LNCaP clone FGC (cell line): ENCODE results near the gene CTSZ.
A peak's percentile ranks its signal among the peaks of the same experiment; 100 is the strongest.
"Not testable (repeated sequence)": the region's sequence is repeated elsewhere in the genome, so short reads cannot be mapped to it uniquely, and the experiment has no call there.

Source experiments
- DNase-seq: peaks from one replicate; pipeline ENCODE4 v3.0.0-alpha.2; 2011; ENCODE audit warnings: low read depth
- H3K4me3 ChIP-seq: 2 replicates; pipeline ENCODE4 v1.5.1; 2011; ENCODE audit warnings: mild to moderate bottlenecking, low read depth, low read length, control low read depth
- TF ChIP-seq, protein P1 (sequence below): IDR thresholded peaks from 2 replicates; pipeline ENCODE4 v1.5.1; 2012; ENCODE audit warnings: mild to moderate bottlenecking; ENCODE audit not compliant: control insufficient read depth, insufficient read depth; ENCODE audit errors: extremely low read depth

CTSZ gene

DNA sequence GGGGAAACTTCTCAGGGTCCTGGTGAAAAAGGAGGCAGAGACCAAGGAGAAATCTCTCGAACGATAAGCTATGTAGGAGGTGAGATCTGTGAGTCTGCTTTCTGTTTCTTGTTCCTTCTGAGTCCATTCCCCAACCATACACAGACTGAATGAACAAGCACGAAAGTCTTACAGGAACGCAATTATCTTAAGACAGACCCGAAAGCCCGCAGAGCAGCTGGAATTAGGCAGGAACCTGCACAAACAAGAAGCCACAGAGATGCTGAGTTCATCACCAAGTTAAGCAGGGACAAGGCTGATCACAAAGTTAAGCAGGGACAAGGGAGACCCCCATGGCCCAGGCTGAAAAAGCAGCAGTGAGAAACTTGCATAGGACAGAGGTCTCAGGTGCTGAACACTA lies 47.4 kb downstream of the CTSZ start:
- TF ChIP-seq, protein P1, sequence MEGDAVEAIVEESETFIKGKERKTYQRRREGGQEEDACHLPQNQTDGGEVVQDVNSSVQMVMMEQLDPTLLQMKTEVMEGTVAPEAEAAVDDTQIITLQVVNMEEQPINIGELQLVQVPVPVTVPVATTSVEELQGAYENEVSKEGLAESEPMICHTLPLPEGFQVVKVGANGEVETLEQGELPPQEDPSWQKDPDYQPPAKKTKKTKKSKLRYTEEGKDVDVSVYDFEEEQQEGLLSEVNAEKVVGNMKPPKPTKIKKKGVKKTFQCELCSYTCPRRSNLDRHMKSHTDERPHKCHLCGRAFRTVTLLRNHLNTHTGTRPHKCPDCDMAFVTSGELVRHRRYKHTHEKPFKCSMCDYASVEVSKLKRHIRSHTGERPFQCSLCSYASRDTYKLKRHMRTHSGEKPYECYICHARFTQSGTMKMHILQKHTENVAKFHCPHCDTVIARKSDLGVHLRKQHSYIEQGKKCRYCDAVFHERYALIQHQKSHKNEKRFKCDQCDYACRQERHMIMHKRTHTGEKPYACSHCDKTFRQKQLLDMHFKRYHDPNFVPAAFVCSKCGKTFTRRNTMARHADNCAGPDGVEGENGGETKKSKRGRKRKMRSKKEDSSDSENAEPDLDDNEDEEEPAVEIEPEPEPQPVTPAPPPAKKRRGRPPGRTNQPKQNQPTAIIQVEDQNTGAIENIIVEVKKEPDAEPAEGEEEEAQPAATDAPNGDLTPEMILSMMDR = no peak
- no peak for DNase-seq
- no peak overlapping the region for H3K4me3 ChIP-seq

DNA sequence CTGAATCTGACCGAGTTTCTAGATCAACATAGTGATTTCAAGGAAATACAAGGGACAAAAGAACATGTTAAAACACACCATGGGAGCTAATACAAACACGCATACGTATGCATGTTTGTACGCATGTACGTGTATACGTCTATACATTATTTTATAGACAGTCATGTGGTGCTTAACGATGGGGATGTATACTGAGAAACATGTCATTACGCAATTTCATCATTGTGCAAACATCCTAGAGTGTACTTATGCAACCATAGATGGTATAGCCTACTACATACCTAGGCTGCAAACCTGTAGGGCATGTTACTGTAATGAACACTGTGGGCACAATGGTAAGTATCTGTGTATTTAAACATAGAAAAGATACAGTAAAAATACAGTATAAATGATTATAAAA lies 51.0 kb downstream of the CTSZ start:
- no peak overlapping the region for H3K4me3 ChIP-seq
- peak; percentile 8 for DNase-seq
- TF ChIP-seq, protein P1 = no peak

DNA sequence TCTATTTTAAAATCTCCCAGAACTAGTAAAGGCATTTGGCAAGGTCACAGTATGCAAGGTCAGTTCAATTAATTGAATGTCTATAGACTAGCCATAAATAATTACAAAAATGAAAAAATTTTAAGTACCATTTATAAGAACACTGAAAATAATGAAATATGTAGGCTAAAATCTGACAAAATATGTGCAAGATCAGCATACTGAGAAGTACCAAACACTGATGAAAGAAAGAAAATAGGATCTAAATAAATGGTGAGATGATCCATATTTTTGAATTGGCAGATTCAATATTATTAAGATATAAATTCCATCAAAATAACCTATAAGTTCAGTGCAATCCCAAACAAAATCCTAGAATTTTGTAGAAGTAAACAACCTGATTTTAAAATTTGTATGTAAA lies 54.0 kb downstream of the CTSZ start:
- DNase-seq = no peak
- TF ChIP-seq, protein P1 = no peak

DNA sequence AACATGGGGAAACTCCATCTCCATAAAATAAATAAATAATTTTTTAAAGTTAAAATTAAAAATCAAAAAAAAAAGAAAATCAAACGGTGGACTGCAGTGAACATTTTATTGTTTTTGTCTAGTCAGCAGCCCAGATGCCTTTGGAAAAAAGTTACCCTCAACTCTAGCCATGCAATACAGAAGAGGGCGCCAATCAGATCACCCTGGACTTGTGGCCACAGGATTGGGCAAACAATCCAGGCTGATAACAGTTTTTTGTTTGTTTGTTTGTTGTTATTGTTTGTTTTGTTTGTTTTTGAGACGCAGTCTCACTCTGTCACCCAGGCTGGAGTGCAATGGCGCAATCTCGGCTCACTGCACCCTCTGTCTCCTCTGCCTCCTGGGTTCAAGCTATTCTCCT lies 56.5 kb downstream of the CTSZ start:
- no peak for DNase-seq
- H3K4me3 ChIP-seq = no peak overlapping the region
- TF ChIP-seq, protein P1 = no peak

More for the DNA sequence above, 54.0 kb downstream of the CTSZ start:
- no peak overlapping the region for H3K4me3 ChIP-seq

DNA sequence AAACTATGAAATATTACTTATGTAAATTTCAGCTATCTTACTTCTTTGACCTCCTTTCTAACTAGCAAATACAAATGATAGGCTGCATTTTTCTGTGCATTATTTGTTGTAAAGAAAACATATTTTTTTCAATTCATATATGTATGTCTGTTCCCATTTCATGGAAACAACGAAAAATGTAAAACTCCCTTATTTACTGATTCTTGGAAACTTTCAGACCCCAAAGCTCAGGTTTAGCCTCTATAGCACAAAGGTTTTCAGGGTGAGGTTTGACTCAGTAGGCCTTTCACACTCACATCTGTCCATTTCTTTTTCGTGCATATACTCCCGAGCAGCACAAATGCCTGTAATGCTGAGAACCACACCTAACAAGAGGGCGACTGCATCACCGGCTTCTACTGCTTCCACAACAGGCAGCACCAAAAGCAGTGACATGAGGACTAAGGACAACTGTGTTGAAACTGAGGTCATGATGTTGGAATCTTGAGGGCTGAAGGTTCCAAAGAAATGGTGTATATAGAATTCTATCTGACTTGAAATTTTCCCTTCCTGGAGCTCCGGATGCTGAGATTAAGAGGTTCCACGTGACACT lies 59.2 kb downstream of the CTSZ start:
- not testable (repeated sequence) for DNase-seq, H3K4me3 ChIP-seq

DNA sequence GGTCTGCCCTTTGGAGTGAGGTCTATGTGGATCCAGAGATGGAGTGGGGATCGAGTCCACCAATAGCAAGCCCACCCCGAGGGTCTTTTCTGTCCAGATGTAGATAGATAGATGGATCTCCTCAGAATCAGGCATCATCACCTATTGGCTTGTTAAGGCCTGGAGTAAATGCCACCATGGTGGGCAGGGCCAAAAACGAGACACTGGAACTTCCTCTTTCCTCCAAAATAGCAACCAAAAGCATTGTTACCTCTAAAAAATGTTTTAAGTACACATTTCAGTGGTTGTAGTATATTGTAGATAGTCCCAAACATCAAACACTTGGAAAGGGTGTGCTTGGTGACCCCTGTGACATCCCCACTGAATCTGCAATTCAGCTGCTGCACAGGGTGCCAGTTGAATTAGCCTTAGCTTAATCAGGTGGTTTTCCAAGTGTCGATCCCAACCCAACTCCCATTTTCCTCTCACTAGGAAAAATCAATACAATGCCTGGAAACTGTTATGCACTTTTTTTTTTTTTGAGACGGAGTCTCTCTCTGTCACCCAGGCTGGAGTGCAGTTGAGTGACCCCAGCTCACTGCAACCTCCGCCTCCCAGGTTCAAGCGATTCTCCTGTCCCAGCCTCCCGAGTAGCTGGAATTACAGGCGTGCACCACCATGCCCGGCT lies 61.0 kb downstream of the CTSZ start:
- no peak overlapping the region for H3K4me3 ChIP-seq
- no peak for DNase-seq
- TF ChIP-seq, protein P1 = no peak
